Breast epithelium (tissue), 4 donors: ENCODE measurements around the gene PDZD4. TPM values are rescaled to one million over a fixed set of nuclear protein-coding genes. Genes with fewer than 3 reads are reported as not detected.

Experiments
- DNase-seq, 2 donors: peaks; one replicate each; pipeline ENCODE4 v3.0.0-alpha.2; 2019; ENCODE audit warnings: low spot score in 2 of 2
- H3K27ac ChIP-seq, 2 donors: fragments of 200-600 bp; sonication (generic) in 1 of 2; one replicate each; pipeline ENCODE4 v1.5.1; 2016 to 2019; ENCODE audit warnings: mild to moderate bottlenecking in 1 of 2
- H3K27me3 ChIP-seq, 2 donors: fragments of 200-600 bp; sonication (generic) in 1 of 2; one replicate each; pipeline versions ENCODE4 v1.5.1 to v1.6.0; 2017 to 2019; ENCODE audit warnings: control low read depth in 1 of 2, mild to moderate bottlenecking in 1 of 2
- H3K36me3 ChIP-seq: fragments of 200-600 bp; one replicate; pipeline ENCODE4 v1.5.1; 2019
- H3K4me1 ChIP-seq, 2 donors: fragments of 200-600 bp; sonication (generic); one replicate each; pipeline ENCODE4 v1.5.1; 2016 to 2019; ENCODE audit warnings: control low read depth in 1 of 2
- H3K4me3 ChIP-seq, 3 donors: fragments of 200-600 bp; sonication (generic); 1 replicate in 2 of 3; 2 replicates in 1 of 3; pipeline ENCODE4 v1.5.1; 2016 to 2019; ENCODE audit warnings: mild to moderate bottlenecking in 3 of 3, moderate library complexity in 2 of 3
- H3K9me3 ChIP-seq, 2 donors: fragments of 200-600 bp; sonication (generic) in 1 of 2; one replicate each; pipeline ENCODE4 v1.5.1; 2016 to 2019; ENCODE audit warnings: control low read depth in 1 of 2
- POLR2A ChIP-seq: fragments of 450-650 bp; IDR thresholded peaks from one replicate; pipeline ENCODE4 v1.6.1; 2016; ENCODE audit warnings: antibody characterized with exemption, mild to moderate bottlenecking, moderate library complexity
- POLR2AphosphoS5 ChIP-seq, 3 donors: sonication (generic); formaldehyde crosslinking; IDR thresholded peaks; one replicate each; pipeline ENCODE4 v1.6.1; 2017; ENCODE audit warnings: antibody characterized with exemption in 3 of 3
- intact Hi-C: fragments of 100-400 bp; cut with DNase I; formaldehyde crosslinking; loops from one replicate; pipeline ENCODE4 v1.15.1; 2023; ENCODE audit warnings: low total_unique reads
- total RNA-seq, 3 donors: library from RNA; depleted of rRNA; stranded (reverse); fragments of >200 nt; gene quantifications; one replicate each; pipeline ENCODE4 v1.1.0, GENCODE V29; 2016
- TF ChIP-seq, protein P1 (sequence below), 3 donors: fragments of 450-650 bp; IDR thresholded peaks; one replicate each; pipeline ENCODE4 v1.5.1; 2016 to 2017; ENCODE audit warnings: antibody characterized with exemption in 3 of 3, mild to moderate bottlenecking in 3 of 3, moderate library complexity in 3 of 3

The PDZD4 gene
- total RNA-seq, 3 donors from 2014 or later, result 0.80 to 5.6 (median 2.9) TPM

DNA sequence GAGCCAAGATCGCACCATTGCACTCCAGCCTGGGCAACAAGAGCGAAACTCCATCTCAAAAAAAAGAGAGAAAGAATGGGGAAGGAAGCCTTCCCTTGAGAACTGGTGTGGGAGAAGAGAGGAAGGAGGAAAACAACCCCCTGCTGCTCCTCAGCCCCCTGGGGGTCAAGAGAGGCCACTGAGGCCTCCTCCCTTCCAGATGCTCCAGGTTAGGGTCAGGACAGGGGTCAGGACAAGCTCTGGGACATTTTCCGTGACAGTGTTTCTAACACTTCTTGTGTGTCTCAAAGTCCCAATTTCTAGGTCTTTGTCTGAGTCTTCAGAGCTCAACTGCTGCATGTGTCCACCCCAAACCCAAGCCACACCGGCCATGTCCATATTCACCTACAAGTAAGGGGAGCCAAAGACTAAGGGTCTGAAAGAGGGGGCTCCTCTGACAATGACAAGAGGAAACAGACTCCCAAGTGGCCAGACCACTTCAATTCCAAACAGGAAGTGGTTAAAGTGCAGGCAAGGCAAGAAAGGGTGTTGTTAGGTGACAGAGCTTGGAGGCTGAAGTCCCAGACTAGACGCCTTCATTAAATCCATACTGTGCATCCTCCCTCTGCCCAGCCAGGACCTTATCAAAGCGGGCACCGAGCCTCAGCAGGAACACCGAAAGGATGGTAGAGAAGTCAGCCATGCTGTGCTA is 47.4 kb upstream of the PDZD4 start:
- Histone ChIP-seq H3K4me3 (no peak overlapping the region), H3K27ac (no peak overlapping the region), H3K36me3 (no peaks in the 10 kb centered on the region), H3K27me3 (peaks cover 0 to 94% of the 10 kb centered on the region in 2 donors), H3K9me3 (no peaks in the 10 kb centered on the region), H3K4me1 (no peaks in the 10 kb centered on the region)
- intact Hi-C loops, result no loop called here
- TF ChIP-seq POLR2A, result no peak
- TF ChIP-seq, protein P1, sequence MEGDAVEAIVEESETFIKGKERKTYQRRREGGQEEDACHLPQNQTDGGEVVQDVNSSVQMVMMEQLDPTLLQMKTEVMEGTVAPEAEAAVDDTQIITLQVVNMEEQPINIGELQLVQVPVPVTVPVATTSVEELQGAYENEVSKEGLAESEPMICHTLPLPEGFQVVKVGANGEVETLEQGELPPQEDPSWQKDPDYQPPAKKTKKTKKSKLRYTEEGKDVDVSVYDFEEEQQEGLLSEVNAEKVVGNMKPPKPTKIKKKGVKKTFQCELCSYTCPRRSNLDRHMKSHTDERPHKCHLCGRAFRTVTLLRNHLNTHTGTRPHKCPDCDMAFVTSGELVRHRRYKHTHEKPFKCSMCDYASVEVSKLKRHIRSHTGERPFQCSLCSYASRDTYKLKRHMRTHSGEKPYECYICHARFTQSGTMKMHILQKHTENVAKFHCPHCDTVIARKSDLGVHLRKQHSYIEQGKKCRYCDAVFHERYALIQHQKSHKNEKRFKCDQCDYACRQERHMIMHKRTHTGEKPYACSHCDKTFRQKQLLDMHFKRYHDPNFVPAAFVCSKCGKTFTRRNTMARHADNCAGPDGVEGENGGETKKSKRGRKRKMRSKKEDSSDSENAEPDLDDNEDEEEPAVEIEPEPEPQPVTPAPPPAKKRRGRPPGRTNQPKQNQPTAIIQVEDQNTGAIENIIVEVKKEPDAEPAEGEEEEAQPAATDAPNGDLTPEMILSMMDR (IDR thresholded peaks at IDR 0.05), result no peak
- TF ChIP-seq POLR2AphosphoS5 (IDR thresholded peaks at IDR 0.05), result no peak
- DNase-seq, result no peak

DNA sequence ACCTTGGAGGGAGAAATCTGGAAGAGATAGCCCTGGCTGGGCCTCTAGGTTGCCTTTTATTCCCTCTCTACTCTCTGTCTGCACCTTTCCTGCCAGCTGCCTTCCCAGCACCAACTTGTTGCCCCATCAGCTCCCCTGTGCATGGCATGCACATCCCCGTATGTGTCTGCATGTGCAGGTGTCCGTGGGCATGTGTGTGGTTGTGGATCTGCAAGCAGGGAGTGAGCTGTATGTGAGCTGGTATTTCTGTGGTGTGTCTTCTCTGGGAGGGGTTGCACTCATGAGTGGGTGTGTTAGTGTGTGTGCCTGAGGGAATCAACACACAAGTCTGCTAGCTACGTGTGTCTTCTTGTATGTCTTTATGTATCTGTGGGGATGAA is 45.8 kb upstream of the PDZD4 start:
- no peaks in the 10 kb centered on the region for H3K36me3 ChIP-seq
- peaks cover 0 to 94% of the 10 kb centered on the region in 2 donors for H3K27me3 ChIP-seq
- H3K9me3 ChIP-seq, result no peaks in the 10 kb centered on the region
- intact Hi-C loops, result no loop called here
- no peak overlapping the region for H3K4me3 ChIP-seq
- H3K27ac ChIP-seq, result no peak overlapping the region
- no peak for DNase-seq
- no peak for TF ChIP-seq POLR2A
- no peak for TF ChIP-seq POLR2AphosphoS5 (IDR thresholded peaks at IDR 0.05)
- TF ChIP-seq, protein P1 (IDR thresholded peaks at IDR 0.05), result no peak
- H3K4me1 ChIP-seq, result no peaks in the 10 kb centered on the region

DNA sequence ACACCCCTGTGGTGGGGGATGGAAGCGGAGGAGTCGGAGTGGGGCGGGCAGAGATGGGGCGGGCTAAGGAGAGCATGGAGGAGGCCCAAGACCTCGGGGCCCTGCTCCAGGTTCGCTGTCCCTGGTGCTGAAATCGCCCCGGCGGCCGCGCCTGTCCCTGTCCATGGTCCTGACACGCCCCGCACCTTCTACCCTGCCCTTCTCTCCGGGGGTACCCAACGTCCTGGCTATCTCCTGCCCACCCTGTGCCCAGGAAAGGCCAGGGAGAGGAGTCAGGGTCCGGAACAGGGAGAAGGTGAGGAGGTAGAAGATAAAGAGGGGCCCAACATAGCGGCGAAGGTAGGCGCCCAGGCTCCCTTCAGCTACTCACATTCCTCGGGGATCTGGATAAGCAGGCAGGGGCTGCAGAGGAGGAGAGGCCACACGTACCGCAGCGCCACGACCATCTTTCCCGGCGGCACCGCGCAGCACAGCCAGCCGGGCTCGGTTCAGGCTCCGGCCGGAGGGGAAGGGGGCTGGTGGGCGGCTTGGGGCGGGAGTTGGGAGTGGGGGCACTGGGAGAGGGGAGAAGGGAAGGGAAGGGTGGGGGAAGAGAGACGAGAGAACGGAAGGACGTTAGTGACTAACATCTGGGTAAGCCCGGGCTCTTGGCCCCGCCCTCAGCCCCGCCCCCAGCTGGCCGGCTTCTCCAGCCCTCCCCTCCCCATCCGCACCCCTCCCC is 45.2 kb upstream of the PDZD4 start:
- Histone ChIP-seq H3K9me3 (no peaks in the 10 kb centered on the region), H3K36me3 (no peaks in the 10 kb centered on the region), H3K27ac (no peak overlapping the region), H3K4me3 (no peak overlapping the region), H3K27me3 (peaks cover 0 to 94% of the 10 kb centered on the region in 2 donors), H3K4me1 (no peaks in the 10 kb centered on the region)
- DNase-seq, result peak in 1 of 2 donors; percentile 56
- TF ChIP-seq POLR2AphosphoS5 (IDR thresholded peaks at IDR 0.05), result no peak
- TF ChIP-seq, protein P1 (IDR thresholded peaks at IDR 0.05), result no peak
- TF ChIP-seq POLR2A, result no peak
- intact Hi-C loops, result no loop called here

DNA sequence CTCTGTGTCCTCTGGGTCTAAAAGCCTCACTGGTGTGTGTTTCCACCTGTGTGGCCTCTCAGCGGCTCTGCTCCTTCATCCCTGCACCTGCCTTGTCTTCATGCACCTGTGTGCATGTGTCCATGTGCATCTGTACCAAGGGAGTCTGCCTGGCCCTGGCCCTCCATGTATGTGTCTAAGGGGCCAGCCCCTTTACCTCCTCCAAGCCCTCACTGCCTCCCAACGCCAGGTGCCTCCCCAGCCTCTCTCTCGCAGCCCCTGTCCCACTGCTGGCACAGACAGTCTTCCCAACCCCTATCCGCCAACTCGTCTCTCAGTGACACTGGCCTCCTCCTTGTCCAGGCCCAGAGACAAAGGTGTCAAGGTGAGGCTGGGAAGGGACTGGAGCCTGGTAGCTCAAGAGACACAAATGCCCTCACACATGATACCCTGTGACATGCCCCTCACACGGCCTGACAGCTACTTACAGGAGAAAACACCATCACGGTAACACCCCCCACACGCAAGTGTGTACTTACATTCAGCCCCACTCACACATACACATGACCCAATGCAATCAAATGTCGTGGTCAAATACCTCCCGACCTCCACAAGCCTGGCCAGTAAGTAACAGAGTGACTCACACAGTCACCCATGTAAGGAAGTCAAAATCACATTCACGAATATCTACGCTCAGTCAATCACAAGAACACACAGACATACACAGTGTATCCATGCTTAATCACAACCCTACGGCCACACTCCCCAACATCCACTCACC is 44.2 kb upstream of the PDZD4 start:
- TF ChIP-seq POLR2A, result no peak
- TF ChIP-seq, protein P1 (IDR thresholded peaks at IDR 0.05), result no peak
- TF ChIP-seq POLR2AphosphoS5 (IDR thresholded peaks at IDR 0.05), result no peak
- Histone ChIP-seq H3K9me3 (no peaks in the 10 kb centered on the region), H3K4me3 (no peak overlapping the region), H3K36me3 (no peaks in the 10 kb centered on the region), H3K4me1 (no peaks in the 10 kb centered on the region), H3K27ac (no peak overlapping the region), H3K27me3 (peaks cover 2 to 94% of the 10 kb centered on the region in 2 donors)
- no peak for DNase-seq
- intact Hi-C loops, result no loop called here

DNA sequence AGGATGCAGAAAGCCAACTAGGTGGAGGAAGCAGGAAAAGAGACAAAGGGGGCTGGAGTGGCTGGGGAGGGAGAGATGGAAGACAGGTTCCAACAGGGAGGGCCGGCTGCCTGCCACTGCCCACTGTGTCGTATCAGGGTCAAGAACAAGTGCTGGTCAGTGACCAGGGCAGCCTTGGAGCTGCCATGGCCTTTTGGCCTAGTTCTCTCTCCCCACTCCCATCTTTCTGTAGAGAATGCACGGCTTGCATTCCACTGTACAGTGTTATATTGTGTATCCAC is 43.7 kb upstream of the PDZD4 start:
- H3K9me3 ChIP-seq, result no peaks in the 10 kb centered on the region
- intact Hi-C loops, result no loop called here

More for the DNA sequence above, 43.7 kb upstream of the PDZD4 start:
- Histone ChIP-seq H3K4me3 (no peak overlapping the region), H3K27me3 (peaks cover 3 to 94% of the 10 kb centered on the region in 2 donors), H3K27ac (no peak overlapping the region), H3K4me1 (no peaks in the 10 kb centered on the region), H3K36me3 (no peaks in the 10 kb centered on the region)
- DNase-seq, result no peak
- TF ChIP-seq POLR2A, result no peak
- TF ChIP-seq, protein P1 (IDR thresholded peaks at IDR 0.05), result no peak
- no peak for TF ChIP-seq POLR2AphosphoS5 (IDR thresholded peaks at IDR 0.05)
